GM12872 (cell line): ENCODE results near the gene CHST9.

Source experiments
- CTCF ChIP-seq: IDR thresholded peaks from 3 replicates; pipeline ENCODE4 v1.5.1; 2011; ENCODE audit warnings: low read depth, mild to moderate bottlenecking, low read length, moderate library complexity; ENCODE audit not compliant: insufficient read depth

CHST9 gene

GRCh38 chr18:26862084-26862483, 323.0 kb downstream of the CHST9 start:
- no peak for TF ChIP-seq CTCF
